ENCODE data around the gene KRT7.

- TF ChIP-seq EZH2 (IDR thresholded peaks at IDR 0.05) (no peak), POLR2AphosphoS5 (IDR thresholded peaks at IDR 0.05; ENCODE audit: borderline replicate concordance, low read depth, low read length) (no peak)
Measured at GRCh38 chr12:52184813-52185212, 48.2 kb upstream of the KRT7 start.
